NK-92 treated with Interleukin-12 subunit alpha and Interleukin-12 subunit beta, amount 100 ng/mL, for 24 hours (cell line): ENCODE results near the gene ATOSB.

Experiments
- DNase-seq: peaks from one replicate; lab custom pipeline; 2025; lab: John Stamatoyannopoulos, UW

ATOSB gene

DNA sequence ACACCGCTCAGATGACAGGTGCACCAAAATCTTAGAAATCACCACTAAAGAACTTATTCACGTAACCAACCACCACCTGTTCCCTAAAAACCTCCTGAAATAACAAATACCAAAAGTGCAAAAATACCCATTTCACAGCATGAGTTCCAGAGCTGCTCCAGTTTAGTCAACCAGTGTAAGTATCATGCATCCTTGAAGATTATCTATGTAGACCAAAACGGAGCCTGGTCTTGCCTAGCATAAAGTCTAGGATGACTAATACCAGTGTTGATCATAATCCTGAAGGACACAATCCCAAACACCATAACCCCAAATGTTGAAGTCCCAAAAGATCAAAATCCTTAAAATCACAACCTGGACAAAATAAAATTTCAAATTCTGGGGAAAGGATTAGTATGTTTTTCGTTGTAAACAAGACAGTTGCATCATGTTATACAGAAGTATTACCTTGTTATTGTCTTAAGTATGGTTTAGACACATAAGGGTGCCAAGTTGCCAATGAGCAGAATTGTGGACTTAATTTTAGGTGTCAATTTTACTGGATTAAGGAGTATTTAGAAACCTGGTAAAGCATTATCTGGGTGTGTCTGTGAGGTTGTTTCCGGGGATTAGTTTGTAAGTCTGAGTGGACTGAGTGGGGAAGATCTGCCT, 61.4 kb downstream of the ATOSB start:
- no peak for DNase-seq
